ENCODE results near the gene MOCS1. TPM values are rescaled to one million over a fixed set of nuclear protein-coding genes. Genes with fewer than 3 reads are reported as not detected.

MOCS1 gene
- total RNA-seq, 4 donors from 2014 or later = 26.4 to 61.7 (median 38.4) TPM

GRCh38 chr6:39958947-39959346 lies 24.7 kb upstream of the MOCS1 start:
- no peaks in the 10 kb centered on the region for H3K9me3 ChIP-seq
- no peaks in the 10 kb centered on the region for H3K4me1 ChIP-seq
- H3K27ac ChIP-seq = no peak overlapping the region
- ATAC-seq (no peak), DNase-seq (no peak)
- no peak overlapping the region for H3K4me3 ChIP-seq
- intact Hi-C loops (cut with DNase I; ENCODE audit: low total_unique reads) (no loop called here), in situ Hi-C loops (cut with MboI; ENCODE audit: low sequenced_read_pairs in 4 of 4) (no loop called here)
- H3K27me3 ChIP-seq = no peaks in the 10 kb centered on the region
- no peaks in the 10 kb centered on the region for H3K36me3 ChIP-seq
- TF ChIP-seq POLR2A (IDR thresholded peaks at IDR 0.05) = no peak
- TF ChIP-seq CTCF (IDR thresholded peaks at IDR 0.05 in 4 of 5, conservative IDR thresholded peaks at IDR 0.05 in 1 of 5) = no peak

DNA sequence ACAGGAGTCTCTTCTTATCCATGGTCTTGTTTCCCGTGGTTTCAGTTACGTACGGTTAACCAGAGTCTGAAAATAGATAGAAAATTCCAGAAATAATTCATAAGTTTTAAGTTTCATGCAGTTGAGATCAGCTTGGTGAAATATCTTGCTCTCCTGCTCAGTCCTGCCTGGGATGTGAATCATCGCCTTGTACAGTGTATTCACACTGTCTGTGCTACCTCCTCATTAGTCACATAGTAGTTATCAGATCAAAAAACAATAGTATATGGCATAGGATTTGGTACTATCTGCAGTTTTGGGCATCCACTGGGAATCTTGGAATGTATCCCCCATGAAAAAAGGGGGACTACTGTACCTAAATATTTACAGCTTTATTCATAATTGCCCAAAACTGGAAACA lies 22.7 kb upstream of the MOCS1 start:
- peaks cover 0 to 11% of the 10 kb centered on the region in 2 donors for H3K4me1 ChIP-seq
- no peaks in the 10 kb centered on the region for H3K36me3 ChIP-seq
- no peak overlapping the region for H3K4me3 ChIP-seq
- no peaks in the 10 kb centered on the region for H3K9me3 ChIP-seq
- intact Hi-C loops (cut with DNase I; ENCODE audit: low total_unique reads) (no loop called here), in situ Hi-C loops (cut with MboI; ENCODE audit: low sequenced_read_pairs in 4 of 4) (no loop called here)
- DNase-seq (no peak), ATAC-seq (no peak)
- no peak overlapping the region for H3K27ac ChIP-seq
- no peak for TF ChIP-seq CTCF (IDR thresholded peaks at IDR 0.05 in 4 of 5, conservative IDR thresholded peaks at IDR 0.05 in 1 of 5)
- TF ChIP-seq POLR2A (IDR thresholded peaks at IDR 0.05) = no peak
- H3K27me3 ChIP-seq = no peaks in the 10 kb centered on the region

DNA sequence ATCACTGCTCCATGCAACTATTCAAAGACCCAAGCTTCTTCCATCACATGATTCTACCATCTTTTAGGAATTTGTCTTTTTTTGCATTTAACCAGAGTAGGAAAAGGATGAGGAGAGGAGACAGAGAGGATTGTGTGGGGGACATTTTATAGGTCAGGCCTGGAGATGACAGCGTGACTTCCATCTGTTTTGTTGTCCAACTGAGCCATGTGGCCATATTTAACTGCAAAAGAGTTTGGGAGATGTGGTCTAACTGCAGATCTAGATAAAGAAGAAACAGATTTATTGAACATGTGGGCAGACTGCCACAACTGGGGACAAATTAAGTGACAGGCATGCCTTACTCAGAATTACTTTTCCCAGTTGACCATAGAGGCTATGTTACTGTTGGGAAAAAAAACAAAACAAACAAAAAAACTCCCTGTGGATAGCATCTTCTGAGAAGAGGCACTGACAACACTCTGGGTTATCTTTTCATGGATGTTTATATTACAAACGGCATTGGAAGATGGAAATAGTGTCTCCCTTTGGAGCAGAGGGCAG lies 18.9 kb upstream of the MOCS1 start:
- ATAC-seq (no peak), DNase-seq (no peak)
- Histone ChIP-seq H3K4me1 (peaks cover 0 to 22% of the 10 kb centered on the region in 2 donors), H3K9me3 (no peaks in the 10 kb centered on the region), H3K27ac (no peak overlapping the region), H3K4me3 (no peak overlapping the region), H3K27me3 (no peaks in the 10 kb centered on the region), H3K36me3 (no peaks in the 10 kb centered on the region)
- TF ChIP-seq CTCF (IDR thresholded peaks at IDR 0.05 in 4 of 5, conservative IDR thresholded peaks at IDR 0.05 in 1 of 5) = no peak
- TF ChIP-seq POLR2A (IDR thresholded peaks at IDR 0.05) = no peak
- intact Hi-C loops (cut with DNase I; ENCODE audit: low total_unique reads) = no loop called here
- in situ Hi-C loops (cut with MboI; ENCODE audit: low sequenced_read_pairs in 4 of 4) = no loop called here

DNA sequence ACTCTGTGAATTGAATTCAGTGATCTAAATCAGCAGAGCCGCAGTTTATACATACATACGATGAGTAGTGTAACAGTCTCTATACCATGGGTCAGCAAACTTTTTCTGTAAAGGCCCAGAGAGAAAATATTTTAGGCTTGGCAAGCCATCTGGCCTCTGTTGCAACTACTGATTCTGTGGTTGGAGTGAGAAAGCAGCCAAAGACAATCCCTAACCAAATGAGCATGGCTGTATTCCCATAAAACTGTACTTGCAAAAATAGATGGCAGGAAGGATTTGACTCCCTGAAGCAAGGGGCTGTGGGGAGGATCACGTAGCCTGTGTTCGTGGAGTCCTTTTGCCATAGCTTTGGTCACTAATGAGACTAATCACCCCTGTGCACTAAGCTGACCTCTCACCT lies 17.9 kb upstream of the MOCS1 start:
- ATAC-seq (peak; percentile 46 to 55), DNase-seq (no peak)
- H3K36me3 ChIP-seq = no peaks in the 10 kb centered on the region
- peak overlapping the region in 2 of 4 donors; percentile 5 to 50 for H3K27ac ChIP-seq
- intact Hi-C loops (cut with DNase I; ENCODE audit: low total_unique reads) (no loop called here), in situ Hi-C loops (cut with MboI; ENCODE audit: low sequenced_read_pairs in 4 of 4) (no loop called here)
- no peaks in the 10 kb centered on the region for H3K9me3 ChIP-seq
- TF ChIP-seq POLR2A (IDR thresholded peaks at IDR 0.05) (no peak), CTCF (IDR thresholded peaks at IDR 0.05 in 4 of 5, conservative IDR thresholded peaks at IDR 0.05 in 1 of 5) (no peak)
- no peaks in the 10 kb centered on the region for H3K27me3 ChIP-seq
- peaks cover 0 to 22% of the 10 kb centered on the region in 2 donors for H3K4me1 ChIP-seq
- H3K4me3 ChIP-seq = no peak overlapping the region

DNA sequence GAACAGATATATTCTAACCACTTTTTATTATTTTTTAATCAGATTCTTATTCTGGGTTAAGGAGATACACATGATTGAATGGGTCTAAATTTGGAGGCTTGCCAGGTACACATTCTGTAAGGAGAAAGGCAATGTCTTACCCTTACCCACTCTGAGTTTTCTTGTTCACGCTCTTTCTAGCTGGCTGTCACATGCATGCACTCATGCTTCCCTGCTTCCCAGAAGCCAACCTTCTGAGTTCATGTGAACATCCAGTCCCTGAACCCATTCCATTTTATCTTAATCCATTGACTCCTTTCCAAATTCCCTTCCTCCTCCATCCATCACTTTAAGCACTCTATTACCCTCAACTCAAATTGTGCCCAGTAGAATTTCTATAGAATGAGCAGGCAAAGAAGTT lies 17.5 kb upstream of the MOCS1 start:
- in situ Hi-C loops (cut with MboI; ENCODE audit: low sequenced_read_pairs in 4 of 4) (no loop called here), intact Hi-C loops (cut with DNase I; ENCODE audit: low total_unique reads) (no loop called here)
- H3K27ac ChIP-seq = peak overlapping the region in 2 of 4 donors; percentile 5 to 50
- no peak overlapping the region for H3K4me3 ChIP-seq
- no peaks in the 10 kb centered on the region for H3K27me3 ChIP-seq
- H3K9me3 ChIP-seq = no peaks in the 10 kb centered on the region
- H3K36me3 ChIP-seq = no peaks in the 10 kb centered on the region
- H3K4me1 ChIP-seq = peaks cover 0 to 22% of the 10 kb centered on the region in 2 donors
- DNase-seq (no peak), ATAC-seq (peak; percentile 56 to 76)
- TF ChIP-seq POLR2A (IDR thresholded peaks at IDR 0.05) (no peak), CTCF (IDR thresholded peaks at IDR 0.05 in 4 of 5, conservative IDR thresholded peaks at IDR 0.05 in 1 of 5) (no peak)
